DOHH2 (cell line): ENCODE results near the gene GSKIP.

ENCODE experiments used
- H3F3A ChIP-seq: fragments of 200-600 bp; sonication (generic), shearing (Covaris generic); 2 replicates; pipeline ENCODE4 v1.6.0; 2016; ENCODE audit warnings: antibody characterized with exemption, mild to moderate bottlenecking; ENCODE audit not compliant: control insufficient read depth, insufficient read depth
- H3K27ac ChIP-seq: fragments of 200-600 bp; sonication (generic); 2 replicates; pipeline ENCODE4 v1.5.1; 2014; ENCODE audit warnings: low read depth, mild to moderate bottlenecking, low read length, moderate library complexity
- H3K27me3 ChIP-seq: fragments of 200-600 bp; sonication (generic); 2 replicates; pipeline ENCODE4 v1.6.1; 2014; ENCODE audit warnings: mild to moderate bottlenecking, low read length, mixed read lengths; ENCODE audit not compliant: control insufficient read depth
- H3K36me3 ChIP-seq: fragments of 200-600 bp; sonication (generic); 2 replicates; pipeline ENCODE4 v1.6.1; 2014; ENCODE audit warnings: mild to moderate bottlenecking, low read length, moderate library complexity, mixed read lengths; ENCODE audit not compliant: control insufficient read depth
- H3K4me1 ChIP-seq: fragments of 200-600 bp; sonication (generic); 2 replicates; pipeline ENCODE4 v1.6.1; 2014; ENCODE audit warnings: mild to moderate bottlenecking, low read length, mixed read lengths; ENCODE audit not compliant: control insufficient read depth
- H3K4me2 ChIP-seq: fragments of 200-600 bp; sonication (generic); 2 replicates; pipeline ENCODE4 v1.6.0; 2014; ENCODE audit warnings: mild to moderate bottlenecking, low read length, moderate library complexity
- H3K4me3 ChIP-seq: fragments of 200-600 bp; sonication (generic); 2 replicates; pipeline ENCODE4 v1.5.1; 2014; ENCODE audit warnings: mild to moderate bottlenecking, low read length, mixed read lengths
- H3K79me2 ChIP-seq: fragments of 200-600 bp; sonication (generic); 2 replicates; pipeline ENCODE4 v1.6.1; 2014; ENCODE audit warnings: mild to moderate bottlenecking, low read length, mixed read lengths; ENCODE audit not compliant: control insufficient read depth
- H3K9me2 ChIP-seq: fragments of 200-600 bp; sonication (generic); replicated peaks from 2 replicates; pipeline ENCODE4 v1.6.1; 2014; ENCODE audit warnings: mild to moderate bottlenecking, low read length, mixed read lengths; ENCODE audit not compliant: control insufficient read depth
- H3K9me3 ChIP-seq: fragments of 200-600 bp; sonication (generic); 2 replicates; pipeline ENCODE4 v1.6.1; 2014; ENCODE audit warnings: antibody characterized with exemption, low read length, mixed read lengths; ENCODE audit not compliant: control insufficient read depth, insufficient read depth
- H4K20me1 ChIP-seq: fragments of 200-600 bp; sonication (generic); 2 replicates; pipeline ENCODE4 v1.6.0; 2014; ENCODE audit warnings: low read depth, mild to moderate bottlenecking, antibody characterized with exemption, low read length, moderate library complexity; ENCODE audit not compliant: control insufficient read depth, insufficient read depth
- CTCF ChIP-seq: fragments of 200-600 bp; sonication (generic); IDR thresholded peaks from one replicate; pipeline ENCODE4 v1.5.1; 2014; ENCODE audit warnings: antibody characterized with exemption, mild to moderate bottlenecking, low read depth, low read length; ENCODE audit not compliant: poor library complexity, severe bottlenecking
- EZH2phosphoT487 ChIP-seq: fragments of 200-600 bp; sonication (generic); IDR thresholded peaks from 2 replicates; pipeline ENCODE4 v1.6.1; 2017; ENCODE audit warnings: borderline replicate concordance, mild to moderate bottlenecking, antibody characterized with exemption, low read length, moderate library complexity, mixed read lengths

GSKIP gene

DNA sequence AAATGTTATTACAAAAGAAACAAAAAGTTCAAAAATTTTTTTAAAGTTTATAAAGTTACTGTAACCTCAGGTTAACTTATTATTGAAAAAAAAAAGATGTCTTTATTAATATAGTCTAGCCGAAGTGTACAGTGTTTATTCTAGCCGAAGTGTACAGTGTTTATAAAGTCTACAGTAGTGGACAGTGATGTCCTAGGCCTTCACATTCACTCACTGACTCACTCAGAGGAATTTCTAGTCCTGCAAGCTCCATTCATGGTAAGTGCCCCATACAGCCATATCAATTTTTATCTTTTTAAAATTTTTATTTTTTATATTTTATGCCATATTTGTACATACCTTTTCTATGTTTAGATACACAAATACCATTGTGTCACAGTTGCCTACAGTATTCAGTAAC lies 10.6 kb upstream of the GSKIP start:
- H3K4me1 ChIP-seq: peaks cover 3% of the 10 kb centered on the region; the same call in 1 of the 2 replicates
- H3F3A ChIP-seq: no peaks in the 10 kb centered on the region
- TF ChIP-seq CTCF (no peak), EZH2phosphoT487 (no peak)
- H3K79me2 ChIP-seq: peaks cover 70% of the 10 kb centered on the region
- no peaks in the 10 kb centered on the region for H4K20me1 ChIP-seq
- no peaks in the 10 kb centered on the region for H3K27me3 ChIP-seq
- H3K4me3 ChIP-seq: no peak overlapping the region
- 0 out of 2 replicates have a peak, but pooled peaks cover 2% of the 10 kb centered on the region for H3K36me3 ChIP-seq
- H3K4me2 ChIP-seq: no peak overlapping the region
- no peak overlapping the region for H3K27ac ChIP-seq
- no peaks in the 10 kb centered on the region for H3K9me3 ChIP-seq
- no peaks in the 10 kb centered on the region for H3K9me2 ChIP-seq

DNA sequence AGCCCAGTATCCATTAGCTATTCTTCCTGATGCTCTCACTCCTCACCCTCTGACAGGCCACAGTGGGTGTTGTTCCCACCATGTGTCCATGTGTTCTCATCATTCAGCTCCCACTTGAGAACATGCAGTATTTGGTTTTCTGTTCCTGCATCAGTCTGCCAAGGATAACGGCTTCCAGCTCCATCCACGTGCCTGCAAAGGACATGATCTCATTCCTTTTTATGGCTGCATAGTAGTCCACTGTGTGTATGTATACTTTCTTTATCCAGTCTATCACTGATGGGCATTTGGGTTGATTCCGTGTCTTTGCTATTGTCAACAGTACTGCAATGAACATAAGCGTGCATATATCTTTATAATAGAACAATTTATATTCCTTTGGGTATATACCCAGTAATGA lies 9.1 kb upstream of the GSKIP start:
- no peaks in the 10 kb centered on the region for H3K27me3 ChIP-seq
- H3F3A ChIP-seq: no peaks in the 10 kb centered on the region
- no peak overlapping the region for H3K4me3 ChIP-seq
- no peaks in the 10 kb centered on the region for H4K20me1 ChIP-seq
- TF ChIP-seq EZH2phosphoT487 (no peak), CTCF (no peak)
- H3K79me2 ChIP-seq: peaks cover 70% of the 10 kb centered on the region
- no peak overlapping the region for H3K27ac ChIP-seq
- no peak overlapping the region for H3K4me2 ChIP-seq
- no peaks in the 10 kb centered on the region for H3K9me2 ChIP-seq
- 0 out of 2 replicates have a peak, but pooled peaks cover 2% of the 10 kb centered on the region for H3K36me3 ChIP-seq
- no peaks in the 10 kb centered on the region for H3K9me3 ChIP-seq
- H3K4me1 ChIP-seq: peaks cover 3% of the 10 kb centered on the region; the same call in 1 of the 2 replicates

GRCh38 chr14:96357216-96357615 lies 6.1 kb upstream of the GSKIP start:
- H3K9me3 ChIP-seq: no peaks in the 10 kb centered on the region
- TF ChIP-seq EZH2phosphoT487 (no peak), CTCF (no peak)
- no peak overlapping the region for H3K4me2 ChIP-seq
- no peak overlapping the region for H3K27ac ChIP-seq
- no peaks in the 10 kb centered on the region for H3K27me3 ChIP-seq
- no peaks in the 10 kb centered on the region for H3F3A ChIP-seq
- peaks cover 19% of the 10 kb centered on the region for H3K4me1 ChIP-seq
- H3K9me2 ChIP-seq: no peaks in the 10 kb centered on the region
- peaks cover 84% of the 10 kb centered on the region for H3K79me2 ChIP-seq
- H3K36me3 ChIP-seq: peaks cover 6% of the 10 kb centered on the region; the same call in 1 of the 2 replicates
- peaks cover 7% of the 10 kb centered on the region; the same call in 1 of the 2 replicates for H4K20me1 ChIP-seq
- no peak overlapping the region for H3K4me3 ChIP-seq
